HG02973 (cell line): ENCODE results near the gene CNST.
"Not testable (repeated sequence)": the region's sequence is repeated elsewhere in the genome, so short reads cannot be mapped to it uniquely, and the experiment has no call there.

ENCODE experiments used
- ATAC-seq: cut with Tn5 transposase; IDR thresholded peaks from one replicate; pipeline ENCODE4 v1.9.1; 2021; ENCODE audit warnings: moderate library complexity; ENCODE audit not compliant: unreplicated experiment

Gene CNST

DNA sequence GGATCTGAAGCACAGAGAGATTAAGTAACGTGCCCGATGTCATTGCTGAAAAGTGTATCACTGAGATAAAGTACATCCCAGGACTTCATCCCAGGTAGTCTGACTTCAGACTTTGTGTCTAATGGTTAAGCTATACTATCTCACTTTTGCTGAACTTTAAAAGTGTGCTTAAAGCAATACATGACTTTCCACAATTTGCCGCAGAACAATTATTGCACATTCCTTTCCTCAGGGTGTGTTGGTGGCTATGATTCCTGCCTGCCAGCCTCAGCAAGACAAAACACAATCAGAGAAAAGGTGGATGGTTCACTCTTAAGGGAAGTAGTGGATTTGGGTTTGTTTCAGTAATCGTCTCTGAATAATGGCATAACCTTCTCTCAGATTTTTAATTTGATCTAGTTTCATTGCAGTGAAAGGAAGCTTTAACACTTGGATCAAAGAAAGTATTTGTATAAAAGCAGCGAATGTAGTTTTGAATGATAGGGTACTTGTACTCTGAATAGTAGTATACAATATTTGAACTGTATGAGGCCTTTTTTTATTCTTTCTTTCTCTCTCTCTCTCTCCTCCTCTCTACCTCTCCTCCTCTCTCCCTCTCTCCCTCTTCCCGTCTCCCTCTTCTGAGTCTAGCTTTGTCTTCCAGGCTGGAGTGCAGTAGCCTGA lies 47.0 kb downstream of the CNST start:
- no peak for ATAC-seq

DNA sequence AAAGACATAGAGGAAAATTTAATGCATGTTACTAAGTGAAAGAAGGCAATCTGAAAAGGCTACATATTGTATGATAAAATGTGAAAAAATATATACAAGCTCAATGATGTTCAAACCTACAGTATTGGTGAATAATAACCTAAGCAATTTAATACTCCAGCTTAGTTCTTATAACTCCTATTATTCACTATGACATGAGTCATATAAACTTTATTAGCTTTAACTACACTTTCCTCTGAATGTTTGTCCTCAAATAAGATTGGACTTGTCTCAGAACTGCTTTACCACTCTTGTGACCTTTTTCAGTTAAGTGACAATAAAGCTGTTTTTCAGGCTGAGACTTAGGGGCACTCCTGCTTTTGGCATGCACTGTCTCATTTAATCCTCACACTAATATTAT lies 50.9 kb downstream of the CNST start:
- no peak for ATAC-seq

DNA sequence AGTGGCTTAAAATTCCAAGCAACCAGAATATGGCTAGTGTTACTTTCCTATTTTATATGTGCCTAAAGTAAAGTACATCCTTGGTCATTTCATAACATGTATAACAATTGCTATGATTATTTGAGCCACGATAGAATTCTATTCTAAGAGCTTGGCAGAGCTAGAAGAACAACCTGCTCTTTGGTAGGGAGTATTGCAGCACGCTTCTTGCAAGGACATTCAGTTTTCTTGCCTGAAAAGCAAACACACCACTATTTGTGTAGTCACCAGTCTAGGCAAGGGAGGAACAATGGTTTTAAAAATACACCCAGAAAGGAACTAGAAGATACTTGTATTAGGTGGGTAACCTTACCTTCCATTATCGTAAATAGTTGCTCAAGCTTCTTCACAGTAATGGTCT lies 51.5 kb downstream of the CNST start:
- ATAC-seq, result no peak

DNA sequence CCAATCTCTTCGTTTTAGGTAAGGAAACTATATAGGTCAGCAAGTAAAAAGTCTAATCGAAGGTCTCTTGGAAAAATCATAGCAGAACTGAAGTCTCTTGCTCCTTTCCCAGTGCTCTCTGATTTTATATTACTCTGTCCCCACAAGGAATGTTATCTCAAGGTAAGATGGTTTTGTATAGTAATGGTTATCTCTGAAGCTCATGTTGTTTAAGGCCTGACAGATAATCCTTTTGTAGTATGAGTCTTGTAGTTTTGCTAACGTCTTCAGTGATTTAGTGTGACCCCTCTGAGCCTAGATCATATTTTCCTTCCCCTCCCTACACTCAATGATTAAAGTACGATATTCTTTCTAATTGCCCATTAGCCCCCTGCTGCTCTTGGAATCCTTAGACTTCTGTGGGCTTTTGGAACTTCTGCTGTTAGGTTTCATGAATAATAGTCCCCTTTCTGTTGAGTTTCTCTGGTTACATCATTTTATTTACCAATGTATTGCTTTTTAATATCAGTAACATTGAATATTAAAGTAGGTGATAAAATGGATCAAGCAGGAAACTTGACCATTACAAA lies 52.1 kb downstream of the CNST start:
- no peak for ATAC-seq

DNA sequence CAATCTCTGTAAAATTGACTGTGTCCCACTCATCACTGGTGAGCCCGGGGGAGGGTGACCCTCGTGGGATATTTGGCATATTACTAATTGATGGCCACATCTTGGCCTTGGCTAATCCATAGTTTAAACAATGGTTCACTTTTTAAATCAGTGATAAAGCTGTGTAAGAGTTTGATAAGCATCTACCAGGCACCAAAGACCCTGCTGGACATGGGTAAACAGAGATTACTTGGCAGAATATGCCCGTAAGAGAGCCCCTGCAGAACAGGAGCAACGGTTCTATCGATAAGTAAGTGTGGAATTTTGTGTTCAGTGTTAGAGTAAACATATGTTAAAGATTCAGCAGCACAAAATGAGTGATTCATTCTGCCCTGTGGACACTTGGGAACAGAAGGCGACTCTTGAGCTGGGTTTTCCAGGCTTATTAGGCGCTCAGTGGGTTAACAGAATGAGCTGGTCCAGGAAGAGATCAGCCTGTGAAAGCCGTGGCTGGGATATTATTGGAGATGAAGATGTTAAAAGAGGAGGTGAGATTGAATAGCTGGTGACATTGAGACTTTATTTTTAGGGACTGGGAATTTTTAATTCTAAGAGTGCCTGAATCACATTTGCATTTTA lies 55.9 kb downstream of the CNST start:
- ATAC-seq, result no peak

DNA sequence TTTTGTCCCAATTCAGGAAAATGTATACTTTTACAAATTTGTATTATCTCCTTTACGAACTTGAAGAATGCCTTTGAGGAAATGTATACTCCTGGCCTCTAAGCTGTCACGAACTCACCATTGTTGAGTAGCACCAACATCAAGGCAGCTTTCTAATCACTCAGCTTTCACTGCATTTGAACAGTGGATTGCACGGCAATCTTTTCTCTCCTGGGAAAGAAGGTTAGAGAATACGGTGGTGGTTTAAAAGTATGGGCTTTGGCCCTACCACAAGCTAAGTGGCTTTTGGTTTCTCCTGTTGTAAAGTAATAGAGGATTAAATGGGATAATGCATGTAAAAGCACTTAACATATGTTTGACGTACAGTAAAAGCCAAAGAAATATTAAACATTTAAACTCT lies 57.8 kb downstream of the CNST start:
- ATAC-seq, result no peak

DNA sequence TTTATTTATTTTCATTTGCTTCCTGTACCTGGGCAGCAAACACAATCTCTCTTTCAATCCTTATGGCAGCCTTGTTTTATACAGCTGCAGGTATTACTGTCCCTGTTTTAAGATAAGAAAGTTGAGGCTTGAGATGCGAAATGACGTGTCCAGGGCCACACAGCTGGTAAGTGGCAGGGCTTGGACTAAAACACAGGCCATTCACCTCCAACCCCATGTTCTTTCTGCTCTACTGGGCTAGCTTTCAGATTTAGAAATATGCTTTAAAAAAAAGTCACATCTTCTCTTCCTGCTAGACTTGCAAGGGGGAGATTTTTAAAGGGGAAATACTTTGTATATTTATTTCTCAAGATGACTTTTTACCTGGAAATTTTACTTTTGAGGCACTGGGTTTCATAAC lies 62.8 kb downstream of the CNST start:
- ATAC-seq, result peak; percentile 97

DNA sequence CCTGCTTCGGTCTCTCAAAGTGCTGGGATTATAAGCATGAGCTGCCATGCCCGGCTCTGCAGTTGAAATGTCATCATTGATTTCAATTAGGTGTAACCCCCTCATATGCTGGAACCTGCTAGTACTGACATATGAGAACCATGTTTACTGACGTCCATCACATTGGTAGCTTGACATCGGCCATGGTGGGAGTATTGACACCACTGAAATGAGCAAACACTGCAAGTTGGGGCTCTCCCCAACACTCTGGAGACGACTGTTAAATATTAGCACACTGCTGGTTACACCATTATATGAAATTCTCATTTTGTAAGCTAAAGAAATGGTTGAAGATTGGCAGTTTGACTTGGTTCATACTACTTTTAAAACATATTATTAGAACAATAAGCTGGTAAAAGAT lies 63.7 kb downstream of the CNST start:
- peak; percentile 58 for ATAC-seq

DNA sequence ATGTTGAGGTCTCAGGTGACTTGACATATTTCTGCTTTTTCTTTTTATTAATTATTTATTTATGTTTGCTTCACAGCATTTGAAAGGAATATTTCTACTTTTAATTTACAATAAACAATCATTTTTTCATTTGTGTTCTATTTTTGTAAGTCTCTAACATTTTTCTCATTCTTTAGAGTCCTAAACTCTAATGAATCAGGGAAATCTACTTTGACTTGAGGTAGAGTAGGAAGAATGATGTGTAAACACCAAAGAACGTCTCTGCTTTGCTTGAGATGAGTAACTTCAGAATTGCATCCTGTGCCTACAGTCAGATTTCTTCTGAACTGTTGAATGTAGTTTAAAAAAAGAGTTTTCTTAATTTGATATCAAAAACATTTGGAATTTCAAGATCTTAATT lies 65.2 kb downstream of the CNST start:
- ATAC-seq, result no peak

DNA sequence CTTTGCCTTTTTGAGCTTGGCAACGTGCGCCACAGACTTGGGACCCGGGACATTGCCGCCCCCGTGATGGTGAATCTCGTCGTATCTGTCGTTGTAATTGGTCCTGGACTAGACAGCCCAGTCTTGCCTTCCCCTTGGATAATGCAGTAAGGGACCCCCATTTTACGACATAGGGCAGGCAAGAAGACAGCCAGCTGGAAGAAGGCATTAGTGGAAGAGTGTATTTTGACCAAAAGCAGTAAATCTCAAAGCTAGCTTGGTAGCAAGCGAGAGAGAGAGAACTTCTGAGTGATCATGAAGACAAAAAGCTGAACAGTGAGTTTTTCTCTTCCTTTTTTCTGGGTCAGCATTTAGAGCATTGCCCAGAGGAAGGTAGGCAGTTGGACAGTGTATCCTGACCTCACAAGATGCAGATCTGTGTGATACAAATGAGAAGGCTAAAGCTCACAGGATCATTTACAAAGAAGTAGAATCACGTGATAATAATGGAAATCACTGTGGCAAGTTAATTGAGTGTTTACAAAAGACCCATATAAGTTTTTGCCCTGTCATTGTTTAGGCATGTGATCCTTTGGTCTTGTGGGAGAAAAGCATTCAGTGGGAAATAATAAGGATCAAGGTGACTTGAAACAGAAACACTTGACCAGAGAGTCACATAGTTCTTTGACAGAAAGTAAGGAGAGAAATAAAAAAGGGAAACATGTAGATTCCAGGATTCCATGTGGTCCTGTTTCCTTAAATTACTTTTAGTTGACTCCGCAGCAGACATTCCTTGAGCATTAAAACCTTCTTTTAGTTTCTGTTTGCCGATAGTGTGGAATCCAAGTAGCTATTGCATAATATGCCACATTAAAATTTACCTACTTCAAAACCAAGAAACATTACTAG lies 66.3 kb downstream of the CNST start:
- ATAC-seq, result no peak

DNA sequence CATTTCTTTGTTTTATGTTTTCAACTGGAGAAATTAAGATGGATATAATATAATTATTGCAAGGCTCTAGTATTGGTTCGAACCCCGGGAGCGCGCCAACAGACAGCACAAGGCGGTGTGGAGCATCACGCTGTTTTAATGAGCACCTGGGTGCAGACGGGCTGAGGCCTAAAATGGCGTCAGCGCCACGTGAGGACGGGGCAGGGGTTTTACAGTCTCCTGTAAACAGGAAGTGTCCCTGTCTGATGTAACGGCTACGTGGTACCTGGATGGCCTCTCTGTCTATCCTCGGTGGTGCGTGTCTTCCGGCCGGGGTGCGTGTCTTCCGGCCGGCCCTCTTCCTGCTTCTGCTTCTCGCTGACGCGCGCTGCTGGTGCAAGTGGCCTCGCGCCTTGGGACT lies 68.4 kb downstream of the CNST start:
- not testable (repeated sequence) for ATAC-seq

DNA sequence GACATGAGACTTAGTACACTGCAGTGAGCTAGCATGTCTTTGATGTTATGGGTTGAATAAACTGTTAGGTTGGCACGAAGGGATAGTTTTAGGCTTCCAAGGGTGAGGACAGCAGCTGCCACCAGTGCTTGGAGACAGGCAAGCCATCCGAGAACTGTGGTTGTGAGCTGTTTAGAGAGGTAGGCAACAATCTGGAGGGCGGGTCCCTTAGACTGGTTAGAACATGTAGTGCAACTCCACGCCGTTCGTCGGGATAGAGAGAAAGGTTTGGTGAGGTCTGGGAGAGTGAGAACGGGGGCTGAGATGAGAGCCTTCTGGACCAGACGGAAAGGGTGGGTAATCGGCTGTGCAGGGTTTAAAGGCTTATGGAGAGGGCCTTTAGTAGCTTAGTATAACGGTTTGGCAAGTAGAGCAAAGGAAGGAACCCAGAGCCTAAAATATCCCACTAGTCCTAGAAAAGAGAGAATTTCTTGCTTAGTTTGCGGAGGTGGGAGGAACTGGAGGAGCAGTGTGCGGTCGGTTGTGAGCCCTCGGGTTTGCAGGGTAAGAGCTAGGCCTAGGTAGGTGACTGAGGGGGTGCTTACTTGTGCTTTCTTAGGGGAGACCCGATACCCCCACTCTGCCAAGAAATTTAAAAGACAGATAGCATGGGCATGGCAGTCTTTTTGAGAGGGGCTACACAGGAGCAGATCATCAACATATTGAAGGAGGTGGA lies 72.8 kb downstream of the CNST start:
- no peak for ATAC-seq

DNA sequence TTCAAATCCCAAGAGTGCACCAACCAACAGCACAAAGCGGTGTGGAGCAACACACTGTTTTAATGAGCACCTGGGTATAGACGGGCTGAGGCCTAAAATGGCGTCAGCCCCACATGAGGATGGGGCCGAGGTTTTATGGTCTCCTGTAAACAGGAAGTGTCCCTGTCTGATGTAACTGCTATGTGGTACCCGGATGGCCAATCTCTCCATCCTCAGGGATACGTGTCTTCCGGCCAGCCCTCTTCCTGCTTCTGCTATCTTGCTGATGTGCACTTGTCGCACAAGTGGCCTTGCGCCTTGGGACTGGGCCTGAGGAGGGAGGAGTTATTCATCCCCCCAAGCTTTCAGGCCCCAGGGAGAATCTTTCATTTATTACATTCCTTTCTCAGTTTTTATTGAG lies 73.5 kb downstream of the CNST start:
- no peak for ATAC-seq

DNA sequence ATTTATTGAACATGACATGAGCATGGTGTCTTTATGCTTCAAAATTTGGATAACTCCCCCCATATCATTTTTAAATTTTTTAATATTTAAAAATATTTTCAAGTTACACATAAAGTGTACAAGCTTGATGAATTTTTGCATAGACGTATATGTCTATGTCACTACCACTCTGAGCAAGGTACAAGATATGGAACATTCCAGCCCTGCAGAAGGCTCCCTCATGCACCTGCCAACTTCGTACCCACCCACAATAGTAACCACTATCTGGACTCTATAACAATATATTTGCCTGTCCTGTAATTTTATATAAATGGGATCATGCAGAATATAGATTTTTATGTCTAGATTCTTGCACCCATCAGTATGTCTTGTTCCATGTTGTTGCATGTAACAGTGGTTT lies 74.5 kb downstream of the CNST start:
- no peak for ATAC-seq

DNA sequence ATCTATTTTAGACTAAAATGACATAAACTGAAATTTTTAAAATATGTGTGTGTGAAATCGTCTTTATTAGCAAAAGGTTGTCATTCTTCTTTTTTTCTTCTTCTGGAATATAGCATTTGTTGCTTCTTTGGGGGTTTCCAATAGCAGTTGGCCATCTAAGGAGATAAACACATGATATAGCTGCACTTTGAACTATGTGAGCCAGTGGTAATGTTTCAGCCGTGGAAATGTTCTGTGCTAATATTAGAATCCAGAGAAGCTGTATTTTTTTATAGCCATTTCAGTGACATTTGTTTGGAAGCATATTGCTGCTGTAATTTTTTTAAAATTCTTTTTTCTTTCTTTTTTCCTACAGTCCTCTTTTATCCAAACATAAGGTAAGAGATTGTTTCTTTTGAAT lies 75.1 kb downstream of the CNST start:
- no peak for ATAC-seq

DNA sequence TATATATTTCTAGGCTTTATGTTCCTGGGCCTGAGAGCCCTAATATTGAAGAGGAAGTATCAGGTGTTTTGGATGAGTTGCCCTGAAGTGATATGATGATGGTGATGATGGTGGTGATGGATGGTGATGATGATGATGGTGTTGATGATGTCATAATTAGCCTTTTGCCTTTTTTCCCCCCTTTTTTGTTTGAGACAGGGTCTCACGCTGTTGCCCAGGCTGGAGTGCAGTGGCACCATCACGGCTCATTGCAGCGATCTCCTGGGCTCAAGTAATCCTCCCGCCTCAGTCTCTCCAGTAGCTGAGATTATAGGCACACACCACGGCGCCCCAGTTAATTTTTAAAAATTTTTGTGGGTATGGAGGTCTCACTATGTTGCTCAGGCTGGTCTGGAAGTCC lies 76.5 kb downstream of the CNST start:
- ATAC-seq, result no peak

DNA sequence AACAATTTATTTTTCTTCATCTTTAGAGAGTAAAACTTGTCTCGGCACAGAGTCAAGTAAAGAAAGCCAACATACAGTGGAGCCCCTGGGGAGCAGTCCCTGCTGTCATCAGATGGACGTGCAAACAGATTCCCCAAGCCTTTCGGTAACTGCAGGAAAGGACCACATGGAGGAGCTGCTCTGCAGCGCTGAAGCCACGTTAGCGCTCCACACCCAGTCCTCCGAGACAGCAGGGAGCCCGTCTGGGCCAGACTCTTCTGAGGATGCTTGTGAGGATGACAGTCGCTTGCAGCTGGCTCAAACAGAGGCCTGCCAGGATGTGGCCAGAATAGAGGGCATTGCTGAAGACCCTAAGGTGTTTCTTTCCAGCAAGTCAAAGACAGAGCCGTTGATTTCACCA lies 80.9 kb downstream of the CNST start:
- no peak for ATAC-seq

DNA sequence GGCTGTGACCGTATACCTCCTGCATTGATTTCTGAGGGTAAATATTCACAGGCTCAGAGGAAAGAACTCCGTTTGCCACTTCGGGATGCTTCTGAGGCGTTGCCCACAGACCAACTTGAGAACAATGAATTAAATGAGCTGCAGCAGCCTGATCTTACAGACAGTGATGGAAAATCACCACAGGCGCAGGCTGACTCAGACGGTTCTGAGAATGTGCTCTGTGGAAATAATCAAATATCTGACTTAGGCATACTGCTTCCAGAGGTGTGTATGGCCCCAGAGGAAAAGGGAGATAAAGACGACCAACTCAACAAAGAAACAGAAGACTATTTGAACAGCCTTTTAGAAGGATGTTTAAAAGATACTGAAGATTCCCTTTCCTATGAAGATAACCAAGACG lies 81.3 kb downstream of the CNST start:
- ATAC-seq, result no peak

DNA sequence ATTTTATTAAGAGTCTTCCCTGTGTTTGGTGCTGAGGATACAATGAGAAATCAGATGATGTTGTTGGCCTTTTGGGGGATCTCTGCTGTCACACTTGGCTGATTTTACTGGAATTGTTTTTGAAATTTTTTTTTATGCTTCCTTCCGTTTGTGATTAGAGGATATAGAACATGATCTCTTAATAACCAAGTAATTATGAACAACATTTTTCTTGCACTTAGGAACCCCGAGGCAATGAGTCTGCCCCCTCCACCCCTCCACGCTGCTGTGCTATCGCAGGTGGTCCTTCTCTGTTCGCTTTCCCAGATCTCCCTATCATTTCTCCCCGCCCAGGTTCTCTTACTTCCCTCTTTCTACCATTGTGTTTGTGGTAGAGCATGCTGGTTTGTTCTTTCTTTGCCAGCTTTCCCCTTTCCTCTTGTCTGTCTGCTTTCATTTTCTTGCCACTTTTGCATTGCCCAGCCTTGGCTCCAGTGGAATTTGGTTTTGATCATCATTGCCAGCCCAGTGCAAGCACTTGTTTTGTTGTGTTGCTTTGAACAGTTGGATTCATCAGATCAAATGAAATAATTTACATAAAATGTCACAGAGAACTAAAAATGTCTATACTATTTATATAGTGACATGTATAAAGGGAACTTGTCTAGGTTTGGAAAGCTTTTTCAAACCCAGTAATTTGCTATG lies 84.9 kb downstream of the CNST start:
- no peak for ATAC-seq

DNA sequence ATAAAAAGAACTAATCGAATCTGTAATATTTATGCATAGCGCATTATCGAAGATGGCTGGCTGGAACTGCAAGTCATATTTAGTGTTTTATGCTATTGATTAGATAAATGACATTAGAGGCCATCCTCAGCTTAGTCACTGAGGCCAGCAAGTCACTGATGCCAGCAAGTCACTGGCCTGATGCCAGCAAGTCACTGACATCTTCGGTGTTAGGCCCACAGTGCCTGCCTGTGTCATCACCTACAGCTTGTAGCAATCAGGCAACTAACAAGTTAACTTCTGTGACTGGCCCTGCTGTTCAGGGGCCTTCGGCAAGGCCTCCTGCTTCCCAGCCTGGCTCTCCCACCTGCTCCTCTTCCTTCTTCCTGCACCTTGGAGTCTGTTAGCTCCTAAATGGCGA lies 92.3 kb downstream of the CNST start:
- no peak for ATAC-seq
